HEK293 (cell line): ENCODE measurements around the gene CAMK1G.

Experiments
- CTCF ChIA-PET: fragments of 350-600 bp; formaldehyde crosslinking; extraction: SDS; loops from one replicate; lab custom pipeline; 2021; ENCODE audit warnings: antibody characterized with exemption; lab: Yijun Ruan, JAX
- POLR2A ChIA-PET: fragments of 300-600 bp; formaldehyde crosslinking; extraction: SDS; loops from one replicate; lab custom pipeline; 2020; ENCODE audit warnings: antibody characterized with exemption, inconsistent platforms; lab: Yijun Ruan, JAX
- H3K27ac ChIP-seq: fragments of 200-500 bp; sonication (Bioruptor generic); 2 replicates; pipeline ENCODE4 v1.5.1; 2014; ENCODE audit warnings: low read depth, low read length, control low read depth, inconsistent platforms; ENCODE audit errors: extremely low read depth
- H3K36me3 ChIP-seq, 2 experiments: fragments of 200-500 bp in 1 of 2; sonication (Bioruptor generic) in 1 of 2; 1 replicate in 1 of 2; 2 replicates in 1 of 2; pipeline ENCODE4 v1.5.1; 2014 to 2017; ENCODE audit warnings: inconsistent platforms in 2 of 2, low read length in 2 of 2; ENCODE audit not compliant: control insufficient read depth in 2 of 2, insufficient read depth in 1 of 2
- H3K4me1 ChIP-seq: fragments of 200-500 bp; sonication (Bioruptor generic); 2 replicates; pipeline ENCODE4 v1.5.1; 2014; ENCODE audit warnings: mild to moderate bottlenecking, low read length, inconsistent platforms; ENCODE audit not compliant: control insufficient read depth, insufficient read depth
- H3K4me3 ChIP-seq: 2 replicates; pipeline ENCODE4 v1.5.1; 2011; ENCODE audit warnings: low read depth, mild to moderate bottlenecking, control low read depth, low read length, moderate library complexity
- H3K9me3 ChIP-seq: fragments of 200-500 bp; sonication (Bioruptor generic); 2 replicates; pipeline ENCODE4 v1.5.1; 2014; ENCODE audit warnings: low read depth, low read length, inconsistent platforms; ENCODE audit not compliant: control insufficient read depth, insufficient read depth
- FEZF1 ChIP-seq: fragments of 450-650 bp; formaldehyde crosslinking; IDR thresholded peaks from 2 replicates; pipeline ENCODE4 v1.5.1; 2016; ENCODE audit warnings: missing biosample characterization, missing genetic modification characterization
- GLIS2 ChIP-seq: fragments of 450-650 bp; formaldehyde crosslinking; IDR thresholded peaks from 2 replicates; pipeline ENCODE4 v1.5.1; 2016; ENCODE audit warnings: missing biosample characterization, missing genetic modification characterization
- KLF1 ChIP-seq: fragments of 450-650 bp; formaldehyde crosslinking; IDR thresholded peaks from 2 replicates; pipeline ENCODE4 v1.5.1; 2016; ENCODE audit warnings: missing biosample characterization, missing genetic modification characterization
- SP2 ChIP-seq: fragments of 450-650 bp; formaldehyde crosslinking; IDR thresholded peaks from 2 replicates; pipeline ENCODE4 v1.5.1; 2016; ENCODE audit warnings: missing biosample characterization, missing genetic modification characterization
- TRIM28 ChIP-seq: IDR thresholded peaks from 2 replicates; pipeline ENCODE4 v1.6.1; 2011; ENCODE audit warnings: low read length, control low read depth, borderline replicate concordance
- YY1 ChIP-seq: fragments of 450-650 bp; formaldehyde crosslinking; IDR thresholded peaks from 2 replicates; pipeline ENCODE4 v1.5.1; 2018; ENCODE audit warnings: missing biosample characterization, missing genetic modification characterization
- ZBTB17 ChIP-seq: fragments of 450-650 bp; formaldehyde crosslinking; IDR thresholded peaks from 2 replicates; pipeline ENCODE4 v1.5.1; 2016; ENCODE audit warnings: missing biosample characterization, missing genetic modification characterization
- ZNF132 ChIP-seq: fragments of 450-650 bp; formaldehyde crosslinking; IDR thresholded peaks from 2 replicates; pipeline ENCODE4 v1.5.1; 2017; ENCODE audit warnings: missing biosample characterization, missing genetic modification characterization, borderline replicate concordance
- ZNF2 ChIP-seq: fragments of 450-650 bp; formaldehyde crosslinking; IDR thresholded peaks from 2 replicates; pipeline ENCODE4 v1.5.1; 2016; ENCODE audit warnings: missing biosample characterization, missing genetic modification characterization
- ZNF350 ChIP-seq: fragments of 450-650 bp; formaldehyde crosslinking; IDR thresholded peaks from 2 replicates; pipeline ENCODE4 v1.5.0; 2017; ENCODE audit warnings: missing biosample characterization, mild to moderate bottlenecking, missing genetic modification characterization
- ZNF561 ChIP-seq: fragments of 450-650 bp; IDR thresholded peaks from 2 replicates; pipeline ENCODE4 v1.5.1; 2018; ENCODE audit warnings: missing biosample characterization, missing genetic modification characterization, borderline replicate concordance
- ZNF768 ChIP-seq: fragments of 450-650 bp; formaldehyde crosslinking; IDR thresholded peaks from 2 replicates; pipeline ENCODE4 v1.5.1; 2018; ENCODE audit warnings: missing biosample characterization, mild to moderate bottlenecking, missing genetic modification characterization
- TF ChIP-seq, protein P1 (sequence below): fragments of 450-650 bp; formaldehyde crosslinking; IDR thresholded peaks from 2 replicates; pipeline ENCODE4 v1.5.1; 2016; ENCODE audit warnings: missing biosample characterization, missing genetic modification characterization
- TF ChIP-seq, protein P2 (sequence below): fragments of 450-650 bp; formaldehyde crosslinking; IDR thresholded peaks from 2 replicates; pipeline ENCODE4 v1.5.1; 2017; ENCODE audit warnings: missing biosample characterization, missing genetic modification characterization
- TF ChIP-seq, protein P3 (sequence below): fragments of 450-650 bp; formaldehyde crosslinking; IDR thresholded peaks from 2 replicates; pipeline ENCODE4; 2016; ENCODE audit warnings: missing biosample characterization, missing genetic modification characterization
- TF ChIP-seq, protein P4 (sequence below): fragments of 450-650 bp; IDR thresholded peaks from 2 replicates; pipeline ENCODE4 v1.5.1; 2018; ENCODE audit warnings: missing biosample characterization, mild to moderate bottlenecking, missing genetic modification characterization
- TF ChIP-seq, protein P5 (sequence below): fragments of 450-650 bp; formaldehyde crosslinking; IDR thresholded peaks from 2 replicates; pipeline ENCODE4 v1.5.1; 2017; ENCODE audit warnings: missing biosample characterization, missing genetic modification characterization

Gene CAMK1G

DNA sequence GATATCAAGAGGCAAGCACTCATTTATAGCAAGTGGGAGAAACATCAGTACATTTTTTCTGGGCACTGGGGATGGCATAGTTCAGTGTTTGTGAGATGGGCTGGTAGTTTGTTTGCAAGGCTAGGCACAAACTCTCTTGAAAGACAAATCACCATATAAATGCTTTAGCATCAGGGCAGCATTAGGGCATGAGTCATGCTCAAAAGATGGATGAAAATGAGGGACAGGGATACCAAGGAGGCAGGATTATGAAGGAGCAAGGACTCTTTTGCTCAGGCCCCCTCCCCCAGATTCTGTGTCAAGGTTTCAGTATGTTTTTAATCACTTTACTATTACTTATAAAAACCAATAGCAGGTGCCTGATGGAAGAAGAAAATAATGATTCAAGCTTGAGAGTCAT lies 43.9 kb upstream of the CAMK1G start:
- CTCF ChIA-PET, result no interaction called here

More for the DNA sequence above, 43.9 kb upstream of the CAMK1G start:
- POLR2A ChIA-PET, result no interaction called here
- no peaks in the 10 kb centered on the region for H3K9me3 ChIP-seq
- H3K36me3 ChIP-seq, result no peaks in the 10 kb centered on the region
- H3K4me3 ChIP-seq, result no peak overlapping the region
- TF ChIP-seq SP2, result no peak
- TF ChIP-seq, protein P1, sequence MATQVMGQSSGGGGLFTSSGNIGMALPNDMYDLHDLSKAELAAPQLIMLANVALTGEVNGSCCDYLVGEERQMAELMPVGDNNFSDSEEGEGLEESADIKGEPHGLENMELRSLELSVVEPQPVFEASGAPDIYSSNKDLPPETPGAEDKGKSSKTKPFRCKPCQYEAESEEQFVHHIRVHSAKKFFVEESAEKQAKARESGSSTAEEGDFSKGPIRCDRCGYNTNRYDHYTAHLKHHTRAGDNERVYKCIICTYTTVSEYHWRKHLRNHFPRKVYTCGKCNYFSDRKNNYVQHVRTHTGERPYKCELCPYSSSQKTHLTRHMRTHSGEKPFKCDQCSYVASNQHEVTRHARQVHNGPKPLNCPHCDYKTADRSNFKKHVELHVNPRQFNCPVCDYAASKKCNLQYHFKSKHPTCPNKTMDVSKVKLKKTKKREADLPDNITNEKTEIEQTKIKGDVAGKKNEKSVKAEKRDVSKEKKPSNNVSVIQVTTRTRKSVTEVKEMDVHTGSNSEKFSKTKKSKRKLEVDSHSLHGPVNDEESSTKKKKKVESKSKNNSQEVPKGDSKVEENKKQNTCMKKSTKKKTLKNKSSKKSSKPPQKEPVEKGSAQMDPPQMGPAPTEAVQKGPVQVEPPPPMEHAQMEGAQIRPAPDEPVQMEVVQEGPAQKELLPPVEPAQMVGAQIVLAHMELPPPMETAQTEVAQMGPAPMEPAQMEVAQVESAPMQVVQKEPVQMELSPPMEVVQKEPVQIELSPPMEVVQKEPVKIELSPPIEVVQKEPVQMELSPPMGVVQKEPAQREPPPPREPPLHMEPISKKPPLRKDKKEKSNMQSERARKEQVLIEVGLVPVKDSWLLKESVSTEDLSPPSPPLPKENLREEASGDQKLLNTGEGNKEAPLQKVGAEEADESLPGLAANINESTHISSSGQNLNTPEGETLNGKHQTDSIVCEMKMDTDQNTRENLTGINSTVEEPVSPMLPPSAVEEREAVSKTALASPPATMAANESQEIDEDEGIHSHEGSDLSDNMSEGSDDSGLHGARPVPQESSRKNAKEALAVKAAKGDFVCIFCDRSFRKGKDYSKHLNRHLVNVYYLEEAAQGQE (tag by site-specific recombination), result no peak
- TF ChIP-seq ZNF768, result no peak
- TF ChIP-seq, protein P2, sequence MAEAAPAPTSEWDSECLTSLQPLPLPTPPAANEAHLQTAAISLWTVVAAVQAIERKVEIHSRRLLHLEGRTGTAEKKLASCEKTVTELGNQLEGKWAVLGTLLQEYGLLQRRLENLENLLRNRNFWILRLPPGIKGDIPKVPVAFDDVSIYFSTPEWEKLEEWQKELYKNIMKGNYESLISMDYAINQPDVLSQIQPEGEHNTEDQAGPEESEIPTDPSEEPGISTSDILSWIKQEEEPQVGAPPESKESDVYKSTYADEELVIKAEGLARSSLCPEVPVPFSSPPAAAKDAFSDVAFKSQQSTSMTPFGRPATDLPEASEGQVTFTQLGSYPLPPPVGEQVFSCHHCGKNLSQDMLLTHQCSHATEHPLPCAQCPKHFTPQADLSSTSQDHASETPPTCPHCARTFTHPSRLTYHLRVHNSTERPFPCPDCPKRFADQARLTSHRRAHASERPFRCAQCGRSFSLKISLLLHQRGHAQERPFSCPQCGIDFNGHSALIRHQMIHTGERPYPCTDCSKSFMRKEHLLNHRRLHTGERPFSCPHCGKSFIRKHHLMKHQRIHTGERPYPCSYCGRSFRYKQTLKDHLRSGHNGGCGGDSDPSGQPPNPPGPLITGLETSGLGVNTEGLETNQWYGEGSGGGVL (tag by site-specific recombination), result no peak
- no peak for TF ChIP-seq TRIM28
- no peak for TF ChIP-seq ZNF132 (tag by site-specific recombination)
- TF ChIP-seq KLF1 (tag by site-specific recombination), result no peak
- TF ChIP-seq YY1, result no peak
- TF ChIP-seq, protein P3, sequence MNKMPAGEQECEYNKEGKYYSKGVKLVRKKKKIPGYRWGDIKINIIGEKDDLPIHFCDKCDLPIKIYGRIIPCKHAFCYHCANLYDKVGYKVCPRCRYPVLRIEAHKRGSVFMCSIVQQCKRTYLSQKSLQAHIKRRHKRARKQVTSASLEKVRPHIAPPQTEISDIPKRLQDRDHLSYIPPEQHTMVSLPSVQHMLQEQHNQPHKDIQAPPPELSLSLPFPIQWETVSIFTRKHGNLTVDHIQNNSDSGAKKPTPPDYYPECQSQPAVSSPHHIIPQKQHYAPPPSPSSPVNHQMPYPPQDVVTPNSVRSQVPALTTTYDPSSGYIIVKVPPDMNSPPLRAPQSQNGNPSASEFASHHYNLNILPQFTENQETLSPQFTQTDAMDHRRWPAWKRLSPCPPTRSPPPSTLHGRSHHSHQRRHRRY, result no peak
- TF ChIP-seq FEZF1, result no peak
- TF ChIP-seq ZBTB17 (tag by site-specific recombination), result no peak
- TF ChIP-seq, protein P4, sequence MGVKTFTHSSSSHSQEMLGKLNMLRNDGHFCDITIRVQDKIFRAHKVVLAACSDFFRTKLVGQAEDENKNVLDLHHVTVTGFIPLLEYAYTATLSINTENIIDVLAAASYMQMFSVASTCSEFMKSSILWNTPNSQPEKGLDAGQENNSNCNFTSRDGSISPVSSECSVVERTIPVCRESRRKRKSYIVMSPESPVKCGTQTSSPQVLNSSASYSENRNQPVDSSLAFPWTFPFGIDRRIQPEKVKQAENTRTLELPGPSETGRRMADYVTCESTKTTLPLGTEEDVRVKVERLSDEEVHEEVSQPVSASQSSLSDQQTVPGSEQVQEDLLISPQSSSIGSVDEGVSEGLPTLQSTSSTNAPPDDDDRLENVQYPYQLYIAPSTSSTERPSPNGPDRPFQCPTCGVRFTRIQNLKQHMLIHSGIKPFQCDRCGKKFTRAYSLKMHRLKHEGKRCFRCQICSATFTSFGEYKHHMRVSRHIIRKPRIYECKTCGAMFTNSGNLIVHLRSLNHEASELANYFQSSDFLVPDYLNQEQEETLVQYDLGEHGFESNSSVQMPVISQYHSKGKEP (tag by site-specific recombination), result no peak
- no peak for TF ChIP-seq ZNF350 (tag by site-specific recombination)
- TF ChIP-seq ZNF561 (tag by site-specific recombination), result no peak
- TF ChIP-seq ZNF2 (tag by site-specific recombination), result no peak
- TF ChIP-seq GLIS2 (tag by site-specific recombination), result no peak
- TF ChIP-seq, protein P5, sequence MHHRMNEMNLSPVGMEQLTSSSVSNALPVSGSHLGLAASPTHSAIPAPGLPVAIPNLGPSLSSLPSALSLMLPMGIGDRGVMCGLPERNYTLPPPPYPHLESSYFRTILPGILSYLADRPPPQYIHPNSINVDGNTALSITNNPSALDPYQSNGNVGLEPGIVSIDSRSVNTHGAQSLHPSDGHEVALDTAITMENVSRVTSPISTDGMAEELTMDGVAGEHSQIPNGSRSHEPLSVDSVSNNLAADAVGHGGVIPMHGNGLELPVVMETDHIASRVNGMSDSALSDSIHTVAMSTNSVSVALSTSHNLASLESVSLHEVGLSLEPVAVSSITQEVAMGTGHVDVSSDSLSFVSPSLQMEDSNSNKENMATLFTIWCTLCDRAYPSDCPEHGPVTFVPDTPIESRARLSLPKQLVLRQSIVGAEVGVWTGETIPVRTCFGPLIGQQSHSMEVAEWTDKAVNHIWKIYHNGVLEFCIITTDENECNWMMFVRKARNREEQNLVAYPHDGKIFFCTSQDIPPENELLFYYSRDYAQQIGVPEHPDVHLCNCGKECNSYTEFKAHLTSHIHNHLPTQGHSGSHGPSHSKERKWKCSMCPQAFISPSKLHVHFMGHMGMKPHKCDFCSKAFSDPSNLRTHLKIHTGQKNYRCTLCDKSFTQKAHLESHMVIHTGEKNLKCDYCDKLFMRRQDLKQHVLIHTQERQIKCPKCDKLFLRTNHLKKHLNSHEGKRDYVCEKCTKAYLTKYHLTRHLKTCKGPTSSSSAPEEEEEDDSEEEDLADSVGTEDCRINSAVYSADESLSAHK, result no peak
- H3K27ac ChIP-seq, result no peak overlapping the region
- H3K4me1 ChIP-seq, result no peaks in the 10 kb centered on the region
